ENCODE measurements around the gene CEP112. TPM values are rescaled to one million over a fixed set of nuclear protein-coding genes. Genes with fewer than 3 reads are reported as not detected.

Gene CEP112
- total and polyA plus RNA-seq, 2 of the 8 experiments (the other 6 are each of a cell fraction or from before 2014, with no cell fraction given): 0.62 to 3.1 TPM

GRCh38 chr17:66235377-66235994, 43.6 kb upstream of the CEP112 start:
- Histone ChIP-seq H2BK15ac (ENCODE audit: low read length) (no peak overlapping the region), H2BK5ac (ENCODE audit: low read depth, low read length) (no peak overlapping the region), H3K27ac (ENCODE audit: low read depth, low read length) (no peak overlapping the region), H3K4ac (replicated peaks; ENCODE audit: insufficient read length, low read depth, low read length) (no peak overlapping the region), H3K36me3 (ENCODE audit: control insufficient read depth in 2 of 4, insufficient read depth in 4 of 4, low read length in 3 of 4) (no peaks in the 10 kb centered on the region), H4K20me1 (replicated peaks in 1 of 2; ENCODE audit: control insufficient read depth in 1 of 2, insufficient read depth in 2 of 2, low read length in 2 of 2) (no peaks in the 10 kb centered on the region), H2BK120ac (replicated peaks; ENCODE audit: low read depth, low read length) (no peak overlapping the region), H3K4me3 (ENCODE audit: extremely low read depth in 1 of 4, insufficient read depth in 2 of 4, low read depth in 3 of 4, low read length in 4 of 4) (no peak overlapping the region), H3K79me2 (ENCODE audit: control insufficient read depth in 1 of 2, insufficient read depth in 2 of 2, low read length in 2 of 2) (no peaks in the 10 kb centered on the region), H3K18ac (ENCODE audit: extremely low read depth, low read length) (no peak overlapping the region), H3K4me1 (replicated peaks in 1 of 4; ENCODE audit: control insufficient read depth in 3 of 4, insufficient read depth in 4 of 4, low read length in 3 of 4) (no peaks in the 10 kb centered on the region), H3K4me2 (ENCODE audit: insufficient read depth in 1 of 2, low read depth in 2 of 2, low read length in 2 of 2) (no peak overlapping the region), H3K9me3 (ENCODE audit: insufficient read depth in 2 of 2, low read depth in 1 of 2, low read length in 1 of 2) (no peaks in the 10 kb centered on the region), H3K79me1 (ENCODE audit: low read depth, low read length) (no peaks in the 10 kb centered on the region), H4K5ac (ENCODE audit: insufficient read length, low read depth, low read length) (no peak overlapping the region), H3K9ac (replicated peaks in 1 of 4; ENCODE audit: extremely low read depth in 1 of 4, low read depth in 3 of 4, low read length in 3 of 4) (no peak overlapping the region), H3K23ac (ENCODE audit: insufficient read length) (no peak overlapping the region), H2BK12ac (ENCODE audit: low read depth, low read length) (no peak overlapping the region), H4K91ac (replicated peaks; ENCODE audit: insufficient read length, low read length) (no peak overlapping the region), H2AFZ (ENCODE audit: low read length) (no peak overlapping the region), H4K8ac (ENCODE audit: extremely low read depth, insufficient read depth, low read length) (no peak overlapping the region), H3K27me3 (replicated peaks in 1 of 4; ENCODE audit: control insufficient read depth in 3 of 4, extremely low read depth in 1 of 4, insufficient read depth in 3 of 4, low read length in 3 of 4) (no peaks in the 10 kb centered on the region), H3K14ac (ENCODE audit: insufficient read length) (no peak overlapping the region), H2AK5ac (ENCODE audit: low read depth, low read length) (no peak overlapping the region), H3K56ac (replicated peaks; ENCODE audit: insufficient read length, low read depth, low read length) (no peak overlapping the region), H2BK20ac (ENCODE audit: low read length) (no peak overlapping the region), H3K23me2 (ENCODE audit: low read depth, low read length) (peaks cover 3% of the 10 kb centered on the region; the same call in 1 of the 2 replicates)
- ChIA-PET POLR2A (ENCODE audit: partially characterized antibody) (no interaction called here), CTCF (ENCODE audit: partially characterized antibody) (no interaction called here)
- no peak for DNase-seq (ENCODE audit: low read depth in 1 of 2, low spot score in 2 of 2)
- WGBS, 2 experiments (ENCODE audit: extremely low coverage in 1 of 2, insufficient coverage in 1 of 2, insufficient read length in 1 of 2, insufficient replicate concordance in 2 of 2, low coverage in 1 of 2, low lambda C conversion rate in 2 of 2, missing lambda C conversion rate in 1 of 2): 89% methylated on average over 3 of the region's 3 CpGs; no CpG with 5 or more reads in 1 of the 2 experiments
- FAIRE-seq: no peak
- no peak for TF ChIP-seq ASH2L (IDR thresholded peaks at IDR 0.05; ENCODE audit: low read length)
- no peak for TF ChIP-seq KDM4A (IDR thresholded peaks at IDR 0.05; ENCODE audit: low read depth, low read length, severe bottlenecking)
- TF ChIP-seq MAFK (IDR thresholded peaks at IDR 0.05; ENCODE audit: low read depth, low read length): no peak
- no peak for TF ChIP-seq SAP30 (IDR thresholded peaks at IDR 0.05; ENCODE audit: insufficient read depth, insufficient replicate concordance, low read length)
- no peak for TF ChIP-seq RXRA (IDR thresholded peaks at IDR 0.05; ENCODE audit: insufficient read depth, low read depth, low read length)
- no peak for TF ChIP-seq POU5F1 (IDR thresholded peaks at IDR 0.05; ENCODE audit: low read depth, low read length)
- TF ChIP-seq SP2 (IDR thresholded peaks at IDR 0.05; ENCODE audit: low read length): no peak
- no peak for TF ChIP-seq KDM1A (IDR thresholded peaks at IDR 0.05; ENCODE audit: borderline replicate concordance, low read length)
- TF ChIP-seq EZH2 (IDR thresholded peaks at IDR 0.05; ENCODE audit: low read depth, low read length, severe bottlenecking): no peak
- TF ChIP-seq SIRT6 (IDR thresholded peaks at IDR 0.05; ENCODE audit: low read length): no peak
- no peak for TF ChIP-seq SUZ12 (IDR thresholded peaks at IDR 0.05; ENCODE audit: low read length)
- no peak for TF ChIP-seq E2F6 (IDR thresholded peaks at IDR 0.05)
- TF ChIP-seq NANOG (IDR thresholded peaks at IDR 0.05; ENCODE audit: insufficient read depth, low read depth, low read length, poor library complexity, severe bottlenecking): no peak

All from H1 (cell line).